HG02610 (cell line): ENCODE data around the gene KIAA1755.

Source experiments
- ATAC-seq: cut with Tn5 transposase; IDR thresholded peaks from one replicate; pipeline ENCODE4 v1.9.1; 2021; ENCODE audit warnings: mild to moderate bottlenecking, moderate library complexity; ENCODE audit not compliant: unreplicated experiment

The KIAA1755 gene

GRCh38 chr20:38221119-38221589 lies 39.4 kb downstream of the KIAA1755 start:
- no peak for ATAC-seq

GRCh38 chr20:38220587-38221118 lies 39.9 kb downstream of the KIAA1755 start:
- ATAC-seq, result no peak

DNA sequence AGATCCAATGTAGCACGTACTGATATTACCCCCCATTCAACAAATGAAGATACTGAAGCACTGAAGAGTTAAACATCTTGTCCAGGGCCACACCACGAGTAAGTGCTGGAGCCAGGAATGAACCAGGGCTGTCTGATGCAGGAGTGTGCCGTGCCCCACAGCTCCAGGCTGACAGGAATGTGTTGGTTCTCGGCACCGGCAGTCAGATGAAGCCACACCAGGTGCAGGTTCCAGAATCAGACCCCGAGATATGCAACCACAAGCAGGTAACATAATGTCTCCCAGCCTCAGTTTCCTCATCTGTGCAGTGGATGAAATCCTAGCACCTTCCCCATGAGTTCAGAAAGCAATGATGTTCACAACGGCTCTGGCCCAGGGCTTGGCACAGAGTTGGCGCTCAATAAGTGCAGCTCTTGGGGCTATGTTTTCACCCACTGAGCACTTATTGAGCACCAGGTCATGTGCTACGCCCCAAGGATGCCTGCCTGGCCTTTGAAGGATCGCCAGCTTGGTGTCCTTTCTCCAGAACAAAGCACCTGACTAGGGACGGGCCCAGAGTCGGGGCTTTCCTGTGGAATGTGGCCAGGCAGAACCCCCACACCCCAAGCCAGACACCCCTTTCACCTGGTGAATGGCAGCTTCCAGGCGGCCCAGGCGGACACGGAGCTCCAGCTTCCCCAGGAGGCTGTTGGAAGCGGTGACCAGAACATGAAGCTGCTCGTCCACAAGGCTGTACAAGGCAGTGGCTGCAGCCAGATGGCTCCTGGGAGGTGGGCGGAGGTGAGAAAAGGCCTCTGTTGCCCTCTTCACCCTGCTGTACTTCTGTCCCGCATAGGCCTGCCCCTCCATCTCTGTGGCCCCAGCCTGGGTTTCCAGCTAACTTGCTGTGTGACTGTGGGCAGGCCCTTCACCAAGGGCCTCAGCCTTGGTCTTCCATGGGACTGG lies 41.3 kb downstream of the KIAA1755 start:
- ATAC-seq, result no peak

DNA sequence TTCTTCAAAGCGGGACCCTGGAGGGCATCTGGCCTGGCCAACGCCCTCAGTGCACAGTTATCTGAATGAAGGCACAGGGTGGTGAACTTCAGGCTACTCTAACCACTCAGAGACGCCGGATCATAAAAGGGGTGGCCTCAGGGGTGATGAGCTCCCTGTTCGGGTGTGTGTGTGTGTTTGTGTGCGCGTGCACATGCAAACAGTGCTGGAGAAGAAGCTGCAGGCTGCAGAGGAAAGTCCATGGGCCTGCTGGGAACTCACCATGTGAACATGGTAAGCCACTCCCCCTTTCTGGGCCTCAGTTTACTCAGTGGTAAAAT lies 42.0 kb downstream of the KIAA1755 start:
- no peak for ATAC-seq

GRCh38 chr20:38217791-38218565 lies 42.6 kb downstream of the KIAA1755 start:
- no peak for ATAC-seq

GRCh38 chr20:38216746-38217595 lies 43.6 kb downstream of the KIAA1755 start:
- ATAC-seq, result no peak

DNA sequence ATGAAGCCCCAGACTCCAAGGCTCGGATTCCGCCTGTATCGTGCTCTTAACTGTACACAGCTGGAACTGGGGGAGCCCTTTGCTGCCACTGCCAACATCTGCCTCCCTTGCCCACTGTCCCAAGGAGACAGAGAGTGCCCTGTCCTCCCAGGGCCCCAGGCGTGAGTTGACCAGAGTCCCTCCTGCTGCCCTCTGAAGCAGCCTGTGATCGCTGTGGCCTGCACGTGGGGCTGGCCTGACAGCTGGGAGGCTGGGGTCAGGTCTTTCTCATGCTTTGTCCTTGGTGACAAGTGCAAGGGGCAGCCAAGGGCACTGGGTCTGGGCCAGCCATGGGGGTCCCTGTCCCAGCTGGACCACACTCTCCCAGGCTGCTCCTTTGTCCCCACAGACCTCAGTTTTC lies 44.3 kb downstream of the KIAA1755 start:
- no peak for ATAC-seq

DNA sequence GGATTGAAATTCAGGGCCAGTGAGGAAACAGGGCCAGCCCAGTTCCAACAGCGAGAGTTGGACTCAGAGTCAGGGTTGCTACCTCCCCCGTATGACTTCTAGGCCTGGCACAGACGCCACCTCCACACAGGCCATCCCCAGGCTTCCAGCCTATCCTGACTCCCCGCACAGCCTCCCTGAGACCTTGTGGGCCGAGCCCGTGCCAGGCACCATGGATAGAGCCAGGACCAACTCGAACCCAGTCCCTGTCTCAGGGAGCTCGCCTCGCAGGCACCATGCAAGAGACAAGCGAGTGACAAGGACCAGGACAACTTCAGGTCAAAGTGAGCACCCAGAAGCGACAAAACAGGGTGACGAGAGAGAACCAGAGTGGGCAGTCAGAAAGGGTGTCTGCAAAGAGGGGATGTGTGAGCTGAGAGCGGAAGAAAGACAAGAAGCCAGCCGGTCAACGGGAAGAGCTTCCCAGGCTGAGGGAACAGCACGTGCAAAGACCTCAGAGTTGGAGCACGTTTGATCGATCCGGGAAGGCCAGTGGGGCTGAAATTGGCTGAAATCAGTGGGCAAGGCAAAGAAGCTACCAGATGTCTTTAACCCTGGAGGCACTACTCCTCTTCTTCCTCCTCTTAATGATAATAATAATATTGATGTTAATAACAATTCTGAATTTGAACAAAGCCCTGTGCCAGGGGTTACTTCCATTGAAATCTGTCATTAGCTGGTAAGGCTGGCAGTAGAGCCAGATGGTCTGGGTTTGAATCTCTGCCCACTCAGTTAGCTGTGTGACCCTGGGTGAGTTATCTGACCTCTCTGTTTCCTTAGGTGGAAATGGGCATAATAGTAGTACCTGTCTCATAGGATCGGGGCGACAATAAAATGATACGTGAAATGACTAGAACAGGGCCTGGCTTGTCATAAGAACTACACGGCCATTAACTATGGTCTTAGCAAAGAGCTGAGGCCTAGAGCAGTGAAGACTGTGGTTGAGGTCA lies 45.0 kb downstream of the KIAA1755 start:
- no peak for ATAC-seq

DNA sequence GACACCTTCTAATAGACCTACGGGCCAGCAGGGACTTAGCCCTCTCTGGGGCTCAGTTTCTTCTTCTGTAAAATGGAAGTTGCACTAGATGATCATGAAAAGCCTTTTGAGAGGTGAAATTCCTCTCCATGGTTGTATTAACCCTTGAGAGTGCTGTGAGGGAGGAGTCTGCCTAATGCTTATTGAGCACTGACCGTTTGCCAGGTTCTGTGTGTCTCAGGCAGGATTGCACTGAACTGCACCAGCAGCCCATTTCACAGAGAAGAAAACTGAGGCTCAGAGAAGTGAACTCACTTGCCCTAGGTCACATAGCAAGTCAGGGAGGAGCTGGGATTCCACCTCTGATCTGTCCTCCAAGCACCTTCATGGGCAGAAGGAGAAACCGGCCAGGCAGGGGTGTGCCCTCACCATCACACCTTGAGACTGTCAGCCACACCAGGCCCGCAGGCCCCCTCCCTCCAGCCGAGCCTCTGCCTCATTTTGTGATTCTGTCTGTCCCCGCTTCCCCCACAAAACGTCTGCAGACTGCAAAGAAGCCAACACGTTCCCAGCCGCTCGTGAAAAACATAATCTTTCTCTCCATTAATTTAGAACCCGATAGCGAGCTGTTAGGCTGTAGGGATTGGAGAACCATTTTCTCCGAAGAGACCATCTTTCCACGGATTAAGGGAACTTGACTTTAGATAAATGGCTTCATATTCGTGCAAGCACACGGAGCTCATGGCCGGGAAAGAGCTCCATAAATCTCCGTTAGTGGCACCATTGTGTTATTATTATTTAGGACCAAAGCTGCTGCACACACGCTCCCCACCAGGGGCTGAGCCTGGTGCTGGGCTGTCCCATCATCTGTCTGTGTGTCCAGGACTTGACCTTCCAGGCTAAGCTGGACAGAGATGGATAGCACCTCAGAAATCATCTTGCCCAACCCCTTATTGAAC lies 46.0 kb downstream of the KIAA1755 start:
- no peak for ATAC-seq

- ATAC-seq, result no peak
These were observed 47.0 kb downstream of the KIAA1755 start for GRCh38 chr20:38213607-38213940.

GRCh38 chr20:38212806-38213606 lies 47.5 kb downstream of the KIAA1755 start:
- ATAC-seq, result no peak

DNA sequence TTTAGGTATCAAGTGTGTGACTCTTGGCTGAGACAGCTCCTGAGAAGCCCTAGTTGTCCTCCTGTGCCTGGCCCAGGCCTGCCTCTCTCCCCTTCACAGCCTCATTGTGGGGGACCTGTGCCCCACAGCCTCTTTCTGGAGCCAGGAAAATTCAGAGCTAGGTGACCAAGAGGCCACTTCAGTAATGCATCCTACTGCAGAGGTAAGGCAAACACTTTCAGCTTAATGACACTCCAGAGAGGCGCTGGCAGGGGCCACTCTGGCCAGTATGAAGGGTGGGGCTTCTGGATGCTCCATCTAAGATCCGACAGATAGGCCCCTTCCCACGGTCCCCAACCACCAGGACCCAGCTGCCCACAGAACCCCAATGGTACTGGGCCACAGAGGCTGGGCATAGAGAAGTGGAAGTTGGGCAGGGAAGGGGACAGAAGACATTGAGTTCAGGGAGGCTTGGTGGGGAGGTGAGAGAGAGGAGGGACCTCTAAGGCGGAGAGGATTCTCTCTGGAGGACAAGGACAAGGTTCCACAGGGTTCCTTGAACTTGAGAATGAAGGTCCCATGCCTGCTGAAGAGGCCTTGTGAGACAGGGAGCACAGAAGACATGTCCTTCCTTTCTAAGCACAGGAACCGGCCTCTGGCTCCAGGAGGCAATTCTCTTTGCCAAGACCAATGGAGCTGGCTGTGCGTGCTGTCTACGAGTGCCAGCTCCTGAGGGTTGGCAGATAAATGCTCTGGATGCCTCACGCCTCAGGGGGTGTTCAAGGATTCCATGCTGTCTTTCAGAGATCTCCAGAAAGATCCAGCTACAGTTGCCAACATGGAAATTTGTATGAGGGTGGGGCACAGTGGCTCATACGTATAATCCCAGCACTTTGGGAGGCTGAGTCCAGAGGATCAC lies 49.1 kb downstream of the KIAA1755 start:
- no peak for ATAC-seq

- no peak for ATAC-seq
These were observed 49.8 kb downstream of the KIAA1755 start for GRCh38 chr20:38210741-38211140.

GRCh38 chr20:38209736-38210405 lies 50.7 kb downstream of the KIAA1755 start:
- no peak for ATAC-seq

- ATAC-seq, result no peak
These were observed 51.4 kb downstream of the KIAA1755 start for GRCh38 chr20:38209054-38209675.

GRCh38 chr20:38208523-38208922 lies 52.0 kb downstream of the KIAA1755 start:
- ATAC-seq, result no peak
